D341Med (cell line): ENCODE results near the gene CX3CL1.
"Not testable (repeated sequence)": the region's sequence is repeated elsewhere in the genome, so short reads cannot be mapped to it uniquely, and the experiment has no call there.

Experiments
- DNase-seq: peaks from one replicate; pipeline ENCODE4 v3.0.0; 2012; ENCODE audit warnings: low spot score

Gene CX3CL1

GRCh38 chr16:57357330-57358085 lies 14.8 kb upstream of the CX3CL1 start:
- no peak for DNase-seq

- DNase-seq = no peak
These were observed 14.2 kb upstream of the CX3CL1 start for GRCh38 chr16:57358086-57358420.

- DNase-seq = no peak
These were observed 13.7 kb upstream of the CX3CL1 start, which contains the start of gene CCL22 for GRCh38 chr16:57358527-57359095. CCL22 (plus strand) TSS chr16:57358783; CDS start chr16:57358817, 34 bp downstream.

DNA sequence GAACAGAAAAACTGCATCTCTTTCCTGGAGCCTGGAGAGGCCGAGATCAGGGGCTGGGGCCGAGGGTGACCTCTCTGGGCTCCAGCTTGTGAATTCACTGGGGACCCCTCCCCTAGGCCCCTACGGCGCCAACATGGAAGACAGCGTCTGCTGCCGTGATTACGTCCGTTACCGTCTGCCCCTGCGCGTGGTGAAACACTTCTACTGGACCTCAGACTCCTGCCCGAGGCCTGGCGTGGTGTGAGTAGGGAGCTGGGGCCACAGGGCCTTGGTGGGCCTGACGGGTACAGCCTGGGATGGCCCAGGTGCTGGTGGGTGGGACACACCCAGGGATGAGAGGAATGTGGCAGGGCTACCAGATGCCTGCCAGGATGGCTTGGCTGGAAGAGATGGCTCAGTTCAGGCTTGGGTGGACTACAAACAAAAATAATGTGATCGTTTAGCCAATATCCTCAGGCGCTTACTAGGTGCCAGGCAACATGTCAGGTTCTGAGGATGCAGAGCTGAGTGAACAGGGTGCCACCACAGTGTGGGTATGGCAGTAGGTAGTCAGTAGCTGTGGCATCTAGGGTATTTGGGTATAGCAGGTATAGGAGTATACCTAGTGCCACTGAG lies 11.9 kb upstream of the CX3CL1 start:
- no peak for DNase-seq

GRCh38 chr16:57361404-57361803 lies 10.9 kb upstream of the CX3CL1 start:
- peak; percentile 10 for DNase-seq

- no peak for DNase-seq
These were observed 8.1 kb upstream of the CX3CL1 start for GRCh38 chr16:57364143-57364542.

- DNase-seq = no peak
These were observed 5.7 kb upstream of the CX3CL1 start for GRCh38 chr16:57366544-57367040.

DNA sequence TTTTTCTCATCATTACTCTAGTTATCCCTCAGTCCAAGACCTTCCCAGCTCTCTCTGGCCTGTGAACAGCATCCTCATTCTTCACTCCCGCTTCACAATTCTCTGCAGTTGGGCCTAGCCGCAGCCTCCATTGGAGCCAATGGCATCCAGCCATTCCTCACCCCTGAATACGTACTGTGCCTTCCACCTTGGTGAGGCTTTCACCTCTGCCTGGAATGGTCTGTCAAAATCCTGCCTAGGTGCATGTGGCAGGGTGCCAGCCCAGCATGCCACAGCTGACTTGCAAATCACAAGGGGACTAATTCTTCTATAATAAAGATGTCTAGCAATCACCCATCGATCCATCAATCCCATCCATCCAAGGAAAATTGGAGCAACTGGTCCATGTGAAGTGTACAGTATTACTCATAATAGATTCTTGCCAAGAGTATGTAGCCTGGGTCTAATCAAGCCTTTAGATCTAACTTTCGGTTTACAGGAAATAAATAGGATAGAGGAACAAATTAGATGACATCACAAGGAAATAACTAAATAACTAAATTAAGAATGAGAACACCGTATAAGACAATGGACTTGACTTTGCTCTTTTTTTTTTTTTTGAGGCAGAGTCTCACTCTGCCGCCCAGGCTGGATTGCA lies 5.1 kb upstream of the CX3CL1 start:
- no peak for DNase-seq

GRCh38 chr16:57371494-57372371 lies 557 bp upstream of the CX3CL1 start:
- DNase-seq = no peak

DNA sequence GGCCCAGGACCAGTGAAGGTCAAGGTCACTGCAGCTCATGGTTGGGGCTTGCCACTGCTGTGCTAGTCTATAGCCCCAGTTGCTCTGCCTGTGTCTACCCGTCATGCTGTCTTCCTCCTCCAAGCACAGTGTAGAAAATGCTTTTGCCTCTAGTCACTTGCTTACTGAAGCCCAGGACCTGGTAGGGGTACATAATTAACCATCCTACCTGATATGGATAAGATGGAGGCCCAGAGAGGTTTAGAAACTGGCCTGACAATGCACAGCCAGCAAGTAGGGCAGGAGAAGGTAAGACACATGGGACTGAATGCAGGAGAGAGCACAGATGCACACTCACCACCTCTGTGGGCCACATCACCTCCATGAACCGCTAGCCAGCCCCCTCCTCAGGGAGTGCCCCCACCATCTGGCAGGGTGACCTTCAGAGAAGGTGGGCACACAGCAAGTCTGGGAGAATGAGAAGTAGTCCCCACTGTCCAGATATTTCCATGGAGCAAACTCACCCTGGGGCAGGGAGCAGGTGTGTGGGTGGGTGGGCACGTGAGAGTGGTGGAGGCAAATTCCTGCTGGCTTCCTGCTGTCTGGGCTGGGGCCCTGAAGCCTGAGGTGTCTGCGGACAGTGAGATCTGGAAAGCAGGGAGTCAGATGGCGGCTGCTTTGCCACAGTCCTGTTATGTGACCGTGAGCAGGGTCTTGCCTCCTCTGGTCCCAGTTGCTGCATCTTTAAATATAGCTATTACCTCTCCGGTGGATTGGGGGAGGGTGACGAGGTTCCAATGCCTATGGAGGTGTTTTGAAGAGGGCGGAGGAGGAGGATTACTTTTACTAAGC lies 1.0 kb downstream of the CX3CL1 start:
- peak; percentile 12 for DNase-seq

- peak; percentile 14 for DNase-seq
These were observed 1.8 kb downstream of the CX3CL1 start for GRCh38 chr16:57374067-57374534.

DNA sequence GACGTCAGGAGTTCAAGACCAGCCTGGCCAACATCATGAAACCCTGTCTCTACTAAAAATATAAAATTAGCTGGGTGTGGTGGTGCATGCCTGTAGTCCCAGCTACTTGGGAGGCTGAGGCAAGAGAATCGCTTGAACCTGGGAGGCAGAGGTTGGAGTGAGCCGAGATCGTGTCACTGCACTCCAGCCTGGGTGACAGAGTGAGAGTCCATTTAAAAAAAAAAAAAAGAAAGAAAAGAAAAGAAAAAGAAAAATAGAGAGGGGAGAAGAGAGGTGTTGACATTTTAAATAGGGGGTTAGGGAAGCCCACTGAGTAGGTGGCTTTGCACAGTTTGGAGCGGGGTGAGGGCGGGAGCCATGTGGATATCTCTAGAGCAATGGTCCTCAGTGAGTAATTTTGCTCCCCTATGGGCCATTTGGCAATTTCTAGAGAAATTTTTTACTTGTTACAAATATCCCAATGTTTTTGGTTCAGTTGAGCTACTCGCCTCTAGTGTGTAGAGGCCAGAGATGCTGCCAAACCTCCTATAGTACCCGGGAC lies 2.7 kb downstream of the CX3CL1 start:
- DNase-seq = not testable (repeated sequence)

GRCh38 chr16:57376313-57376818 lies 4.1 kb downstream of the CX3CL1 start:
- no peak for DNase-seq

DNA sequence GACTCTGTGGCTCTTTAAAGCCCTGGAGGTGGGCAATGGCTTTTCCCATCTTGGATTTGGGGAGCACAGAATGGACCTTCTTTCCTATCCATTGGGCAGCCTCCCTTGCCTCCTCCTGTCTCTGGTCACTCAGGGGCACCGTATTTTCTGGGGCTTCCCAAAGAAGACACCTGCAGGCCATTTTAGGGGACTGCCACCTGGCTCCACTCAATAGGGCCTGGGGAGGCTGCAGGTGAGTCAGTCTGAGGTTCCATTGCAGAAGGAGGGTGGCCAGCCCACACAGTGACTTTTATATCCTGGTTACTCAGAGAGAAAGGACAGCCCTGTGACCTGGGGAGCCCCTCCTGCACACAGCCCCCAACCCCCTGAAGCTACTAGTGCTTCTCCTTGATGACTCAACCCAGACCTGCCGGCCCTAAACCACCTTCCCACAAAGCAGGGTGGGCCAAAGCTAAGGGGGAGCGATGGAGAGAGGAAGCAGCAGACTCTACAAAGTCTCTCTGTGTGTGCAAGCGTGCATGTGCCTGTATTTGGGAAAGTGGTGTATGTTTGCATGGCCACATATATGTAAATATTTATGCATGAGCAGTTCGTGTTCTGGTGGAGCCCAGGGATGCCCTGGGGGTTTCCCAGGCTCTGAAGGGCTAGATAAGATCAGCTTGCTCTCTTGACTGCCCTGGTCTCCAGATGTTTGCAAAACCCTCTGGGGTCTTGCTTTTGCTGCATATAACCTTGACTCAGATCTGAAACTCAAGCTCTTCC lies 5.0 kb downstream of the CX3CL1 start:
- DNase-seq = no peak

DNA sequence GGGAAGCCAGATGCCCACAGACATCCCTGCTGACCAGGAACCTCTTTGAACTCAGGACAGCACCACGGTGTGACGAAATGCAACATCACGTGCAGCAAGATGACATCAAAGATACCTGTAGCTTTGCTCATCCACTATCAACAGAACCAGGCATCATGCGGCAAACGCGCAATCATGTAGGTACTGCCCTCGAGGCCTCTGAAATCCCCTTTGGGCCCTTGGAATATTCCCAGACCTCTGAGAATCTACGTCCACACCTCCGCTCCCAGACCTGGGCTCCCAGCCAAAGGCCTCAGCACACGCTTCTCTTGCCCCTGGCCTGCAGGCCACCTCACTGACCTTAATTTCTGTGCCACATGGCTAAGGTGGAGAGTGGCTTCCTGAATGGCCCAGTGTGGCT lies 7.3 kb downstream of the CX3CL1 start:
- DNase-seq = peak; percentile 11

- DNase-seq = peak; percentile 9
These were observed 8.6 kb downstream of the CX3CL1 start for GRCh38 chr16:57380671-57381462.

- peak; percentile 16 for DNase-seq
These were observed 9.7 kb downstream of the CX3CL1 start for GRCh38 chr16:57381791-57382534.
